ENCODE data around the gene BANP.

GRCh38 chr16:88023366-88023765 is 72.1 kb downstream of the BANP start:
- no peak for TF ChIP-seq EZH2 (IDR thresholded peaks at IDR 0.05; ENCODE audit: insufficient read depth, poor library complexity, severe bottlenecking)
- no peak for TF ChIP-seq EZH2phosphoT487 (IDR thresholded peaks at IDR 0.05; ENCODE audit: insufficient read depth, low read depth)

All from GM23248 (cell line).